C4-2B (cell line): ENCODE measurements around the gene GPR15.
"Not testable (repeated sequence)": the region's sequence is repeated elsewhere in the genome, so short reads cannot be mapped to it uniquely, and the experiment has no call there.

ENCODE experiments used
- H3K27ac ChIP-seq: fragments of 450-650 bp; 2 replicates; pipeline ENCODE4 v1.5.1; 2017
- CTCF ChIP-seq: fragments of 450-650 bp; conservative IDR thresholded peaks from 2 replicates; pipeline ENCODE4 v1.5.1; 2017; ENCODE audit warnings: mild to moderate bottlenecking
- ZFX ChIP-seq: fragments of 450-650 bp; IDR thresholded peaks from 2 replicates; pipeline ENCODE4 v1.6.1; 2017

The GPR15 gene

GRCh38 chr3:98557324-98558010 lies 25.7 kb downstream of the GPR15 start:
- TF ChIP-seq CTCF, result no peak
- TF ChIP-seq ZFX, result no peak
- H3K27ac ChIP-seq, result no peak overlapping the region

GRCh38 chr3:98558100-98558827 lies 26.5 kb downstream of the GPR15 start:
- TF ChIP-seq CTCF, result no peak
- TF ChIP-seq ZFX, result no peak
- H3K27ac ChIP-seq, result no peak overlapping the region

- not testable (repeated sequence) for H3K27ac ChIP-seq
Observed at GRCh38 chr3:98559769-98560168, 28.0 kb downstream of the GPR15 start.

- H3K27ac ChIP-seq, result no peak overlapping the region
- TF ChIP-seq ZFX (no peak), CTCF (no peak)
Observed at GRCh38 chr3:98560911-98561310, 29.1 kb downstream of the GPR15 start.

- TF ChIP-seq ZFX, result no peak
- TF ChIP-seq CTCF, result no peak
- H3K27ac ChIP-seq, result no peak overlapping the region
Observed at GRCh38 chr3:98561727-98562521, 30.1 kb downstream of the GPR15 start.

GRCh38 chr3:98563661-98564281 lies 32.0 kb downstream of the GPR15 start:
- TF ChIP-seq ZFX, result no peak
- TF ChIP-seq CTCF, result no peak
- H3K27ac ChIP-seq, result no peak overlapping the region

- H3K27ac ChIP-seq, result no peak overlapping the region
- TF ChIP-seq ZFX (no peak), CTCF (no peak)
Observed at GRCh38 chr3:98564282-98565005, 32.7 kb downstream of the GPR15 start.
